GM23248 (cell line): ENCODE data around the gene FOXD2. TPM values are rescaled to one million over a fixed set of nuclear protein-coding genes. Genes with fewer than 3 reads are reported as not detected.

Source experiments
- DNase-seq: peaks from one replicate; pipeline ENCODE4 v3.0.0-alpha.2; 2015
- H2AFZ ChIP-seq: fragments of 200-600 bp; sonication (generic); 2 replicates; pipeline ENCODE4 v1.6.1; 2016; ENCODE audit warnings: antibody characterized with exemption
- H3F3A ChIP-seq: fragments of 200-600 bp; sonication (generic); 2 replicates; pipeline ENCODE4 v1.6.1; 2016; ENCODE audit warnings: mild to moderate bottlenecking, antibody characterized with exemption, mixed run types; ENCODE audit not compliant: insufficient read depth
- H3K27ac ChIP-seq: fragments of 200-600 bp; sonication (generic); 2 replicates; pipeline ENCODE4 v1.5.1; 2016; ENCODE audit warnings: mild to moderate bottlenecking
- H3K27me3 ChIP-seq: fragments of 200-600 bp; sonication (generic); replicated peaks from 2 replicates; pipeline ENCODE4 v1.6.1; 2016; ENCODE audit warnings: mild to moderate bottlenecking; ENCODE audit not compliant: insufficient read depth
- H3K36me3 ChIP-seq: fragments of 200-600 bp; sonication (generic); 2 replicates; pipeline ENCODE4 v1.6.1; 2016; ENCODE audit warnings: low read depth, mild to moderate bottlenecking
- H3K4me1 ChIP-seq: fragments of 200-600 bp; sonication (generic); 2 replicates; pipeline ENCODE4 v1.6.1; 2016; ENCODE audit warnings: mild to moderate bottlenecking; ENCODE audit not compliant: insufficient read depth
- H3K4me2 ChIP-seq: fragments of 200-600 bp; sonication (generic); one replicate; pipeline ENCODE4 v1.6.1; 2016; ENCODE audit warnings: mild to moderate bottlenecking; ENCODE audit not compliant: unreplicated experiment
- H3K4me3 ChIP-seq: fragments of 200-600 bp; sonication (generic); 2 replicates; pipeline ENCODE4 v1.5.1; 2016; ENCODE audit warnings: mild to moderate bottlenecking
- H3K79me2 ChIP-seq: fragments of 200-600 bp; sonication (generic); 2 replicates; pipeline ENCODE4 v1.6.1; 2016; ENCODE audit warnings: mild to moderate bottlenecking; ENCODE audit not compliant: insufficient read depth
- H3K9ac ChIP-seq: fragments of 200-600 bp; sonication (generic); 2 replicates; pipeline ENCODE4 v1.6.1; 2016; ENCODE audit warnings: mild to moderate bottlenecking
- H3K9me2 ChIP-seq: fragments of 200-600 bp; sonication (generic); 2 replicates; pipeline ENCODE4 v1.6.1; 2016; ENCODE audit warnings: mixed run types, mild to moderate bottlenecking, moderate library complexity; ENCODE audit not compliant: insufficient read depth
- H3K9me3 ChIP-seq: fragments of 200-600 bp; sonication (generic); one replicate; pipeline ENCODE4 v1.6.1; 2017; ENCODE audit warnings: low read depth
- H4K20me1 ChIP-seq: fragments of 200-600 bp; sonication (generic); 2 replicates; pipeline ENCODE4 v1.6.0; 2016; ENCODE audit not compliant: insufficient read depth
- EZH2 ChIP-seq: fragments of 200-600 bp; sonication (generic); IDR thresholded peaks from 2 replicates; pipeline ENCODE4 v1.6.1; 2018; ENCODE audit warnings: antibody characterized with exemption, mild to moderate bottlenecking; ENCODE audit not compliant: insufficient read depth, poor library complexity, severe bottlenecking
- EZH2phosphoT487 ChIP-seq: fragments of 200-600 bp; sonication (generic); IDR thresholded peaks from 2 replicates; pipeline ENCODE4 v1.6.1; 2018; ENCODE audit warnings: antibody characterized with exemption, moderate library complexity, mild to moderate bottlenecking, low read depth; ENCODE audit not compliant: insufficient read depth
- WGBS, 2 experiments: methylation state at CpG; one replicate each; pipeline ENCODE4 v1.1.6; 2015 to 2017; ENCODE audit warnings: low lambda C conversion rate in 2 of 2, low coverage in 1 of 2; ENCODE audit errors: missing lambda C conversion rate in 2 of 2; 5-methylcytosine and 5-hydroxymethylcytosine counted together
- in situ Hi-C: fragments of 300-500 bp; cut with MboI; formaldehyde crosslinking; loops from 2 replicates; pipeline ENCODE4 v1.15.0; 2020
- polyA plus RNA-seq: library from polyadenylated mRNA; unstranded; fragments of >200 nt; fragmentation: Nextera tagmentation; extraction: Ambion mirVana; gene quantifications from 2 replicates; pipeline ENCODE4 v1.2.1, GENCODE V29; 2016
- total RNA-seq: library from RNA; depleted of rRNA; stranded (reverse); fragments of >200 nt; shearing (Covaris generic); gene quantifications from 2 replicates; pipeline ENCODE4 v1.2.3, GENCODE V29; 2014

The FOXD2 gene
- total and polyA plus RNA-seq, 2 experiments from 2014 or later: 0.20 to 0.43 TPM

- Histone ChIP-seq H3K4me1 (peaks cover 58% of the 10 kb centered on the region), H3K9me2 (no peaks in the 10 kb centered on the region), H2AFZ (no peak overlapping the region), H3K79me2 (no peaks in the 10 kb centered on the region), H3K36me3 (no peaks in the 10 kb centered on the region), H3K27ac (no peak overlapping the region), H3K9me3 (no peaks in the 10 kb centered on the region), H4K20me1 (no peaks in the 10 kb centered on the region), H3F3A (peaks cover 54% of the 10 kb centered on the region), H3K27me3 (no peaks in the 10 kb centered on the region), H3K9ac (no peak overlapping the region), H3K4me3 (no peak overlapping the region), H3K4me2 (peak overlapping the region; percentile 2)
- TF ChIP-seq EZH2phosphoT487 (no peak), EZH2 (no peak)
- in situ Hi-C loops: no loop called here
- DNase-seq: peak; percentile 75
- WGBS, 2 experiments: 33 to 35% methylated on average over 3 of the region's 3 CpGs
These were observed 30.4 kb upstream of the FOXD2 start for GRCh38 chr1:47407481-47407880.

GRCh38 chr1:47409311-47410067, 28.4 kb upstream of the FOXD2 start:
- no peaks in the 10 kb centered on the region for H3K9me3 ChIP-seq
- H3K36me3 ChIP-seq: no peaks in the 10 kb centered on the region
- peaks cover 58% of the 10 kb centered on the region for H3K4me1 ChIP-seq
- H3F3A ChIP-seq: peaks cover 54% of the 10 kb centered on the region
- peak overlapping the region; percentile 6; the same call in 1 of the 2 replicates for H3K4me3 ChIP-seq
- H3K9me2 ChIP-seq: no peaks in the 10 kb centered on the region
- no peak for TF ChIP-seq EZH2phosphoT487
- no peak for TF ChIP-seq EZH2
- DNase-seq: peak; percentile 95
- H3K27ac ChIP-seq: peak overlapping the region; percentile 72
- no peak overlapping the region for H2AFZ ChIP-seq
- H3K27me3 ChIP-seq: no peaks in the 10 kb centered on the region
- H3K9ac ChIP-seq: no peak overlapping the region; the same call in 1 of the 2 replicates
- 2 to 8% methylated on average over 12 of the region's 12 CpGs for WGBS, 2 experiments
- H3K79me2 ChIP-seq: no peaks in the 10 kb centered on the region
- peak overlapping the region; percentile 74 for H3K4me2 ChIP-seq
- in situ Hi-C loops: no loop called here
- no peaks in the 10 kb centered on the region for H4K20me1 ChIP-seq

GRCh38 chr1:47410068-47410455, 27.8 kb upstream of the FOXD2 start:
- no peaks in the 10 kb centered on the region for H4K20me1 ChIP-seq
- peak overlapping the region; percentile 74 for H3K4me2 ChIP-seq
- no peak for DNase-seq
- H2AFZ ChIP-seq: no peak overlapping the region
- peaks cover 54% of the 10 kb centered on the region for H3F3A ChIP-seq
- H3K27me3 ChIP-seq: no peaks in the 10 kb centered on the region
- H3K4me3 ChIP-seq: no peak overlapping the region
- 45 to 58% methylated on average over 3 of the region's 3 CpGs for WGBS, 2 experiments
- no peaks in the 10 kb centered on the region for H3K9me3 ChIP-seq
- H3K9me2 ChIP-seq: no peaks in the 10 kb centered on the region
- H3K4me1 ChIP-seq: peaks cover 58% of the 10 kb centered on the region
- no peaks in the 10 kb centered on the region for H3K36me3 ChIP-seq
- in situ Hi-C loops: no loop called here
- no peaks in the 10 kb centered on the region for H3K79me2 ChIP-seq
- TF ChIP-seq EZH2phosphoT487 (no peak), EZH2 (no peak)
- peak overlapping the region; percentile 72 for H3K27ac ChIP-seq
- no peak overlapping the region for H3K9ac ChIP-seq

DNA sequence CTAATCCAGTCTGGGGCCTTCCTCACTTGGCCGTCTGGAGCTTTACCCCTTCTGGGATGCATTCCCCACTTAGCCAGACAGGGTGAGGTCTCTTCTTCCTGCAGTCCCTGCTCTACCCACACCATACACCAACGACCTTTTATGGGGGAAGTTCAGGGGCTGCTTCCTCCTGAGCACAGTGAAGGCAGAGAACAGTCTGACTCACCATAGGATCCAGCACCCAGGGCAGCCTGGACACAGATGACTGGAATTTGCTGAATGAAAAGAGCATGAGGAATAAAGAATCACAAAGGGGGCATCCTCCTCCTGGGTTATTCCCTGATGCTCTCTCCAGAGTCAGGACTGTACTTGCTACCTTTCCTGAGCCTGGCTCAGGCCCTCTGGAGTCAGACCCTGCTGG, 26.4 kb upstream of the FOXD2 start:
- no peaks in the 10 kb centered on the region for H3K9me2 ChIP-seq

More for the DNA sequence above, 26.4 kb upstream of the FOXD2 start:
- Histone ChIP-seq H3K9me3 (no peaks in the 10 kb centered on the region), H3K27ac (no peak overlapping the region), H3K4me2 (peak overlapping the region; percentile 2), H3K36me3 (no peaks in the 10 kb centered on the region), H3K4me3 (no peak overlapping the region), H3K79me2 (no peaks in the 10 kb centered on the region), H3K9ac (no peak overlapping the region), H3K4me1 (peaks cover 56% of the 10 kb centered on the region), H4K20me1 (no peaks in the 10 kb centered on the region), H3K27me3 (no peaks in the 10 kb centered on the region; the same call in 1 of the 2 replicates), H3F3A (peaks cover 48% of the 10 kb centered on the region), H2AFZ (no peak overlapping the region)
- no peak for TF ChIP-seq EZH2
- no peak for TF ChIP-seq EZH2phosphoT487
- WGBS, 2 experiments: 20 to 28% methylated on average over 2 of the region's 2 CpGs
- in situ Hi-C loops: no loop called here
- DNase-seq: peak; percentile 74
